ENCODE data around the gene ACTG1. TPM values are rescaled to one million over a fixed set of nuclear protein-coding genes. Genes with fewer than 3 reads are reported as not detected.

Gene ACTG1
- total RNA-seq, 1 experiment from 2014 or later, result 4,160 TPM

GRCh38 chr17:81511804-81512561 is 616 bp downstream of the ACTG1 start:
- H3K56ac ChIP-seq (ENCODE audit: insufficient read length, low read depth, low read length), result no peak overlapping the region
- peaks cover 25% of the 10 kb centered on the region; the same call in 1 of the 2 replicates for H3K79me2 ChIP-seq (ENCODE audit: insufficient read depth, low read length)
- no peak overlapping the region for H2BK12ac ChIP-seq (ENCODE audit: insufficient read length, low read depth, low read length)
- peaks cover 31% of the 10 kb centered on the region for H3K23me2 ChIP-seq (ENCODE audit: insufficient read length, low read depth, low read length, poor library complexity, severe bottlenecking)
- H3K27me3 ChIP-seq (ENCODE audit: insufficient read depth, low read length), result no peaks in the 10 kb centered on the region
- peak overlapping the region; percentile 83 for H3K9ac ChIP-seq (ENCODE audit: extremely low read depth, insufficient read length, low read length)
- peak overlapping the region; percentile 94 for H3K14ac ChIP-seq (ENCODE audit: insufficient read depth, low read length)
- Mint-ChIP-seq H3K36me3 (ENCODE audit: insufficient read depth in 1 of 3, low read depth in 3 of 3) (peaks cover 38 to 45% (median 43%) of the 10 kb centered on the region in 3 experiments), H3K9me3 (peaks cover 7 to 22% of the 10 kb centered on the region in 2 experiments; a peak in 4 of 5 replicates), H3K4me3 (peak overlapping the region; percentile 97 to 100), H3K27me3 (ENCODE audit: low read depth) (peaks cover 8% of the 10 kb centered on the region), H3K4me1 (peaks cover 29 to 39% of the 10 kb centered on the region in 2 experiments), H3K27ac (peak overlapping the region; percentile 56 to 98 (median 96); a peak in 5 of 7 replicates)
- no peak overlapping the region for H3K4ac ChIP-seq (ENCODE audit: low read depth, low read length)
- no peak overlapping the region for H2BK5ac ChIP-seq (ENCODE audit: insufficient read length, low read length)
- H3K27ac ChIP-seq (ENCODE audit: insufficient read length, low read depth, low read length), result no peak overlapping the region
- H3K9me3 ChIP-seq (ENCODE audit: control insufficient read depth, low read depth, low read length), result no peaks in the 10 kb centered on the region
- no peak overlapping the region for H3T11ph ChIP-seq (ENCODE audit: low read length)
- no peak overlapping the region for H2AFZ ChIP-seq (ENCODE audit: low read length)
- no CpG with 5 or more reads among the region's 62 CpGs for WGBS (ENCODE audit: extremely low coverage, insufficient read length, low lambda C conversion rate)
- H2BK15ac ChIP-seq (ENCODE audit: low read depth, low read length), result no peak overlapping the region
- no peak overlapping the region for H2BK120ac ChIP-seq (ENCODE audit: low read depth, low read length, poor library complexity, severe bottlenecking)
- no peak overlapping the region for H4K8ac ChIP-seq (replicated peaks; ENCODE audit: insufficient read length, low read depth, low read length)
- no peak for TF ChIP-seq CTCF (conservative IDR thresholded peaks at IDR 0.05)
- H4K91ac ChIP-seq (ENCODE audit: insufficient read length, low read depth, low read length), result no peak overlapping the region
- H2BK20ac ChIP-seq (ENCODE audit: low read depth, low read length, poor library complexity, severe bottlenecking), result no peak overlapping the region
- peak; percentile 27 for DNase-seq
- H4K5ac ChIP-seq (ENCODE audit: insufficient read length, low read depth, low read length), result no peak overlapping the region
- H3K79me1 ChIP-seq (ENCODE audit: insufficient read depth, low read depth, low read length, poor library complexity, severe bottlenecking), result peaks cover 2% of the 10 kb centered on the region
- peak overlapping the region; percentile 97 for H3K4me2 ChIP-seq (ENCODE audit: insufficient read depth, insufficient read length, low read length)
- H4K20me1 ChIP-seq (ENCODE audit: control insufficient read depth, insufficient read depth, insufficient read length), result no peaks in the 10 kb centered on the region
- H3K18ac ChIP-seq (ENCODE audit: insufficient read length, low read depth, low read length), result peak overlapping the region; percentile 90
- H3K23ac ChIP-seq (ENCODE audit: insufficient read length, low read depth, low read length), result no peak overlapping the region
- no peaks in the 10 kb centered on the region for H3K4me1 ChIP-seq (ENCODE audit: insufficient read depth, low read length)
- no peak overlapping the region for H2AK5ac ChIP-seq (ENCODE audit: insufficient read length, low read length)

Data from H9 (cell line).